ENCODE data around the gene CEP44. TPM values are rescaled to one million over a fixed set of nuclear protein-coding genes. Genes with fewer than 3 reads are reported as not detected.

CEP44 gene
- total RNA-seq, 1 experiment from 2014 or later = 11.5 TPM

DNA sequence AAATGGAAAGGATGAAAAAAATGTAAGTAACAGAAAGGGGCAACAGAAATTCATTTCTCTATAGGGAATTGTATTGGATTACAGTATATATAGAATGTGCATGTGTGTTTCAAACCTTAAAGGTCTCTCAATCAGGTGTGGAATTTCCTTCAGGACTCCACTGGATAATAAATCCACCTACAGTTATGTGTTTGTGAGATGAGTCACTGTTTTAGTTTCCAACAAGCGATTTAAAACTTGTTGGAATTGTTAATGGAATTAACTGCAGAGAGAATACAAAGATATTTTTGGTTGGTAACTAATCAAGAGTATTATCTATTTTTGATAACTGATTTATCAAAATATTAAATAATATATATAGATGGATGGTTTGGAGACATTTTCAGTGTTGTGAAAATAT is 32.8 kb downstream of the CEP44 start:
- POLR2A ChIA-PET = no interaction called here
- intact Hi-C loops (cut with micrococcal nuclease) = loop anchor here (10.0 kb wide), 1 partner anchor 992 kb away; no protein-coding TSS in a partner anchor

DNA sequence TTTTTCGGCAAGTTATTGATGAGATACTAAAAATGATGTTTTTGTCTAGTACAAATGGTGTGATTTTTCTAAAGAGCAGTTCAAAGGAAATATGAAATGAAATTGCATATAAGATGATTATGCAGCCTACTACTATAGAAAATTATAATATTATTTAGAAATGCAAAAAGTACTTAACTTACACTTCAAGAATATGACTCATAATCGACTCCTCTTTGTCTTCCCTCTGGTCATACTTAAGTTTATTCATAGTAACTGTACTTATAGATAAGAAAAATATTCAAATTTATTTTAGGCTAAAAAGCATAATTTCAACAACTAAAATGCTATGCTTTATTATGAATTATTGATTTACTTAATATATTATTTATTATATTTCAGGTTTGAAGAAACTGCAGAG is 33.2 kb downstream of the CEP44 start:
- H3K4me1 ChIP-seq (ENCODE audit: control insufficient read depth in 1 of 2, insufficient read depth in 2 of 2, low read length in 2 of 2) = no peaks in the 10 kb centered on the region
- intact Hi-C loops (cut with micrococcal nuclease) = loop anchor here (10.0 kb wide), 1 partner anchor 992 kb away; no protein-coding TSS in a partner anchor
- H3K27me3 ChIP-seq (ENCODE audit: insufficient read depth, low read length) = no peaks in the 10 kb centered on the region
- no peaks in the 10 kb centered on the region for H3K79me2 ChIP-seq (ENCODE audit: insufficient read depth, low read length)
- peaks cover under 1 to 5% of the 10 kb centered on the region in 2 experiments; a peak in 3 of 4 replicates for H3K36me3 ChIP-seq (ENCODE audit: control insufficient read depth in 1 of 2, insufficient read depth in 2 of 2, low read length in 2 of 2)
- H3K4me2 ChIP-seq (ENCODE audit: low read length) = no peak overlapping the region
- H3K4me3 ChIP-seq (replicated peaks in 1 of 2; ENCODE audit: low read depth in 1 of 2, low read length in 2 of 2) = no peak overlapping the region
- no peaks in the 10 kb centered on the region for H3K9me3 ChIP-seq (ENCODE audit: control insufficient read depth in 1 of 2, insufficient read depth in 1 of 2, low read depth in 1 of 2, low read length in 2 of 2)
- no peak for DNase-seq (ENCODE audit: low read depth, low spot score)
- no peak overlapping the region for H3K9ac ChIP-seq (ENCODE audit: low read length)
- no peaks in the 10 kb centered on the region for H3K9me2 ChIP-seq (ENCODE audit: insufficient read depth)
- no peak for ATAC-seq
- RAD21 ChIA-PET (ENCODE audit: low non-redundant PET in 1 of 2, low total read pairs in 2 of 2, uncharacterized antibody in 2 of 2, unreplicated experiment in 2 of 2) = no interaction called here
- CTCF ChIA-PET = no interaction called here
- POLR2A ChIA-PET = no interaction called here
- H4K20me1 ChIP-seq (ENCODE audit: insufficient read depth) = no peaks in the 10 kb centered on the region; the same call in 1 of the 2 replicates
- no peak overlapping the region for H2AFZ ChIP-seq (ENCODE audit: low read depth, low read length, poor library complexity, severe bottlenecking)
- TF ChIP-seq ZNF274 (IDR thresholded peaks at IDR 0.05; ENCODE audit: low read depth, low read length) (no peak), EZH2 (IDR thresholded peaks at IDR 0.05) (no peak), POLR2A (IDR thresholded peaks at IDR 0.05; ENCODE audit: borderline replicate concordance, extremely low read depth, insufficient read depth, insufficient read length) (no peak), TCF7L2 (IDR thresholded peaks at IDR 0.05; ENCODE audit: borderline replicate concordance, extremely low read depth, insufficient read depth, insufficient read length) (no peak), YY1 (IDR thresholded peaks at IDR 0.05; ENCODE audit: extremely low read depth, insufficient replicate concordance, low read depth, low read length) (no peak), SRF (IDR thresholded peaks at IDR 0.05; ENCODE audit: low read depth) (no peak), JUND (IDR thresholded peaks at IDR 0.05) (no peak), ZFX (IDR thresholded peaks at IDR 0.05) (no peak), EZH2phosphoT487 (IDR thresholded peaks at IDR 0.05; ENCODE audit: borderline replicate concordance) (no peak)
- TF ChIP-seq, protein P1, sequence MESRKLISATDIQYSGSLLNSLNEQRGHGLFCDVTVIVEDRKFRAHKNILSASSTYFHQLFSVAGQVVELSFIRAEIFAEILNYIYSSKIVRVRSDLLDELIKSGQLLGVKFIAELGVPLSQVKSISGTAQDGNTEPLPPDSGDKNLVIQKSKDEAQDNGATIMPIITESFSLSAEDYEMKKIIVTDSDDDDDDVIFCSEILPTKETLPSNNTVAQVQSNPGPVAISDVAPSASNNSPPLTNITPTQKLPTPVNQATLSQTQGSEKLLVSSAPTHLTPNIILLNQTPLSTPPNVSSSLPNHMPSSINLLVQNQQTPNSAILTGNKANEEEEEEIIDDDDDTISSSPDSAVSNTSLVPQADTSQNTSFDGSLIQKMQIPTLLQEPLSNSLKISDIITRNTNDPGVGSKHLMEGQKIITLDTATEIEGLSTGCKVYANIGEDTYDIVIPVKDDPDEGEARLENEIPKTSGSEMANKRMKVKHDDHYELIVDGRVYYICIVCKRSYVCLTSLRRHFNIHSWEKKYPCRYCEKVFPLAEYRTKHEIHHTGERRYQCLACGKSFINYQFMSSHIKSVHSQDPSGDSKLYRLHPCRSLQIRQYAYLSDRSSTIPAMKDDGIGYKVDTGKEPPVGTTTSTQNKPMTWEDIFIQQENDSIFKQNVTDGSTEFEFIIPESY (IDR thresholded peaks at IDR 0.05; ENCODE audit: extremely low read depth, insufficient replicate concordance, low read length) = no peak
- TF ChIP-seq, protein P2, sequence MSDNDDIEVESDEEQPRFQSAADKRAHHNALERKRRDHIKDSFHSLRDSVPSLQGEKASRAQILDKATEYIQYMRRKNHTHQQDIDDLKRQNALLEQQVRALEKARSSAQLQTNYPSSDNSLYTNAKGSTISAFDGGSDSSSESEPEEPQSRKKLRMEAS (IDR thresholded peaks at IDR 0.05) = no peak
- TF ChIP-seq, protein P3, sequence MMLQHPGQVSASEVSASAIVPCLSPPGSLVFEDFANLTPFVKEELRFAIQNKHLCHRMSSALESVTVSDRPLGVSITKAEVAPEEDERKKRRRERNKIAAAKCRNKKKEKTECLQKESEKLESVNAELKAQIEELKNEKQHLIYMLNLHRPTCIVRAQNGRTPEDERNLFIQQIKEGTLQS (IDR thresholded peaks at IDR 0.05) = no peak
- BruUV-seq (replicated peaks) = no TSS peak
- H3K27ac ChIP-seq (ENCODE audit: low read depth, low read length) = no peak overlapping the region

More for the DNA sequence above, 32.8 kb downstream of the CEP44 start:
- no peak for DNase-seq (ENCODE audit: low read depth, low spot score)
- peaks cover 4 to 5% of the 10 kb centered on the region in 2 experiments; a peak in 3 of 4 replicates for H3K36me3 ChIP-seq (ENCODE audit: control insufficient read depth in 1 of 2, insufficient read depth in 2 of 2, low read length in 2 of 2)
- H2AFZ ChIP-seq (ENCODE audit: low read depth, low read length, poor library complexity, severe bottlenecking) = no peak overlapping the region
- no peak overlapping the region for H3K27ac ChIP-seq (ENCODE audit: low read depth, low read length)
- H3K4me2 ChIP-seq (ENCODE audit: low read length) = no peak overlapping the region
- no peaks in the 10 kb centered on the region for H3K9me2 ChIP-seq (ENCODE audit: insufficient read depth)
- no peak overlapping the region for H3K9ac ChIP-seq (ENCODE audit: low read length)
- H3K4me1 ChIP-seq (ENCODE audit: control insufficient read depth in 1 of 2, insufficient read depth in 2 of 2, low read length in 2 of 2) = no peaks in the 10 kb centered on the region
- TF ChIP-seq YY1 (IDR thresholded peaks at IDR 0.05; ENCODE audit: extremely low read depth, insufficient replicate concordance, low read depth, low read length) (no peak), JUND (IDR thresholded peaks at IDR 0.05) (no peak), ZNF274 (IDR thresholded peaks at IDR 0.05; ENCODE audit: low read depth, low read length) (no peak), SP1 (IDR thresholded peaks at IDR 0.05; ENCODE audit: low read depth) (no peak), ZFX (IDR thresholded peaks at IDR 0.05) (no peak), CEBPB (IDR thresholded peaks at IDR 0.05; ENCODE audit: low read depth) (no peak)
- TF ChIP-seq, protein P1 (IDR thresholded peaks at IDR 0.05; ENCODE audit: extremely low read depth, insufficient replicate concordance, low read length) = no peak
- ATAC-seq = no peak
- ChIA-PET CTCF (no interaction called here), RAD21 (ENCODE audit: low non-redundant PET in 1 of 2, low total read pairs in 2 of 2, uncharacterized antibody in 2 of 2, unreplicated experiment in 2 of 2) (no interaction called here)
- BruUV-seq (replicated peaks) = no TSS peak
- H3K27me3 ChIP-seq (ENCODE audit: insufficient read depth, low read length) = no peaks in the 10 kb centered on the region
- H3K79me2 ChIP-seq (ENCODE audit: insufficient read depth, low read length) = no peaks in the 10 kb centered on the region
- H3K4me3 ChIP-seq (replicated peaks in 1 of 2; ENCODE audit: low read depth in 1 of 2, low read length in 2 of 2) = no peak overlapping the region
- H4K20me1 ChIP-seq (ENCODE audit: insufficient read depth) = no peaks in the 10 kb centered on the region; the same call in 1 of the 2 replicates
- H3K9me3 ChIP-seq (ENCODE audit: control insufficient read depth in 1 of 2, insufficient read depth in 1 of 2, low read depth in 1 of 2, low read length in 2 of 2) = no peaks in the 10 kb centered on the region
